Body of pancreas (tissue), 4 donors: Measurements from ENCODE around the gene ANXA4.
A peak's percentile ranks its signal among the peaks of the same experiment; 100 is the strongest.

ENCODE experiments used
- POLR2A ChIP-seq, 3 donors: fragments of 450-650 bp; IDR thresholded peaks; one replicate each; pipeline ENCODE4 v1.6.1; 2016; ENCODE audit warnings: antibody characterized with exemption in 3 of 3, mild to moderate bottlenecking in 2 of 3
- TF ChIP-seq, protein P1 (sequence below), 7 experiments: fragments of 450-650 bp in 4 of 7; fragments of 200-600 bp in 3 of 7; sonication (generic) in 3 of 7; IDR thresholded peaks; one replicate each; pipeline ENCODE4 v1.5.1; 2016 to 2019; ENCODE audit warnings: antibody characterized with exemption in 7 of 7

DNA sequence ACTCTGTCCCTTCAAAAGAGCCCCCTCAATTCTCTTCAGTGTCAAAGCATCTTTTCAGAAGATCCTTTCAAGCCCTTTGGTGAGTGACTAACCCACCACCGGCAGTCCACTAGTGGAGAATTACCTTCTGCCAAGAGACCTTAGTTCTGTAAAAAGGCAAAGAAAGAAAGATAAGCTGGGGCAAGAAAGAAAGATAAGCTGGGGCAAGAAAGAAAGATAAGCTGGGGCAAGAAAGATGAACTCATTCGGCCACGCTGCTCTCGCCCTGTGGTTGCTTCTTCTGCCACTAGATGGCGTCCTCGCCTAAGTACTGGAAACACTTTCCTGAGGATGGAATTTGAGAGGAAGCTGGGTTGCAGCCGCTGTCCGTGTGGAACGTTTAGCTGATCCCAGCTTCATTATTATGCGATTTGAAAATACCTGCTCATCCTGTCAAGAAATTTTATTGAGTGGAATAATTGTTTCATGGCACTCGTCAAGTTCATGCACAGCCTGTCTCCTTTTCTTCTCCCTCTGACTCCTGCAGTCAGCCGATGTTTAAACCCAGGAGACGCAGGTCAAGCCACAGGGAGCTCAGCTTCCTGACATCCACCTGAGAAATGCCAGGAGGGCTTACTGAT is 17.3 kb upstream of the ANXA4 start:
- TF ChIP-seq, protein P1, sequence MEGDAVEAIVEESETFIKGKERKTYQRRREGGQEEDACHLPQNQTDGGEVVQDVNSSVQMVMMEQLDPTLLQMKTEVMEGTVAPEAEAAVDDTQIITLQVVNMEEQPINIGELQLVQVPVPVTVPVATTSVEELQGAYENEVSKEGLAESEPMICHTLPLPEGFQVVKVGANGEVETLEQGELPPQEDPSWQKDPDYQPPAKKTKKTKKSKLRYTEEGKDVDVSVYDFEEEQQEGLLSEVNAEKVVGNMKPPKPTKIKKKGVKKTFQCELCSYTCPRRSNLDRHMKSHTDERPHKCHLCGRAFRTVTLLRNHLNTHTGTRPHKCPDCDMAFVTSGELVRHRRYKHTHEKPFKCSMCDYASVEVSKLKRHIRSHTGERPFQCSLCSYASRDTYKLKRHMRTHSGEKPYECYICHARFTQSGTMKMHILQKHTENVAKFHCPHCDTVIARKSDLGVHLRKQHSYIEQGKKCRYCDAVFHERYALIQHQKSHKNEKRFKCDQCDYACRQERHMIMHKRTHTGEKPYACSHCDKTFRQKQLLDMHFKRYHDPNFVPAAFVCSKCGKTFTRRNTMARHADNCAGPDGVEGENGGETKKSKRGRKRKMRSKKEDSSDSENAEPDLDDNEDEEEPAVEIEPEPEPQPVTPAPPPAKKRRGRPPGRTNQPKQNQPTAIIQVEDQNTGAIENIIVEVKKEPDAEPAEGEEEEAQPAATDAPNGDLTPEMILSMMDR (IDR thresholded peaks at IDR 0.05): peak; percentile 84 to 98 (median 96)
- TF ChIP-seq POLR2A (IDR thresholded peaks at IDR 0.05): no peak
